Measurements from ENCODE around the gene MYO16. TPM values are rescaled to one million over a fixed set of nuclear protein-coding genes. Genes with fewer than 3 reads are reported as not detected.

MYO16 gene
- total and polyA plus RNA-seq, 4 donors: 0.48 TPM; not detected in 3

DNA sequence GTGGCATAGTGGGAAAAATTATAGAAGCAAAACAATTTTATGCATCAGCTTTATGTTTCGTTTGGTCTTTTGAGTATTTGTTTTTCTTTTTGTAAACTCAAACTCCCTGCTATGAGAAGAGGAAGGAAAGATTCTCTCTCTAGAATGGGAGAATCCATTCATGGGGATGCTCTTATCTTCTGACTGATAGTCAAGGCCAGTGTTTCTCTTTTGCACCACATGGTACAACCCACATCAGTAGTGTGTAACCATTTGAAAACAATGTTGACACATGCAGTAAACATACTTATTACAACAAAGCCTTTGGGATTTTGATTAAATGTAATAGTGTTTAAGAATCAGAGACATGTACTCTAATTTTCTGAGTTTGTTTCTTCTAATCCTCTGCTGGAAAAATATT lies 490.5 kb downstream of the MYO16 start:
- no peak for DNase-seq
- H3K4me1 ChIP-seq (ENCODE audit: control insufficient read depth in 1 of 2, insufficient read depth in 2 of 2, low read length in 2 of 2): no peaks in the 10 kb centered on the region
- H3K27me3 ChIP-seq (ENCODE audit: control insufficient read depth in 1 of 2, insufficient read depth in 2 of 2, low read length in 1 of 2): no peaks in the 10 kb centered on the region
- ATAC-seq (ENCODE audit: low FRiP score): no peak
- H3K27ac ChIP-seq (ENCODE audit: low read depth in 1 of 2, low read length in 2 of 2): no peak overlapping the region
- intact Hi-C loops (cut with DNase I): no loop called here
- 38 to 53% methylated on average over 1 of the region's 1 CpG for WGBS, 2 donors
- no peaks in the 10 kb centered on the region for H3K9me3 ChIP-seq (ENCODE audit: control insufficient read depth, low read length)
- H3K36me3 ChIP-seq (ENCODE audit: control insufficient read depth in 1 of 2, insufficient read depth in 2 of 2, low read length in 1 of 2): no peaks in the 10 kb centered on the region
- no peak overlapping the region for H3K4me3 ChIP-seq (ENCODE audit: low read length in 2 of 2)

DNA sequence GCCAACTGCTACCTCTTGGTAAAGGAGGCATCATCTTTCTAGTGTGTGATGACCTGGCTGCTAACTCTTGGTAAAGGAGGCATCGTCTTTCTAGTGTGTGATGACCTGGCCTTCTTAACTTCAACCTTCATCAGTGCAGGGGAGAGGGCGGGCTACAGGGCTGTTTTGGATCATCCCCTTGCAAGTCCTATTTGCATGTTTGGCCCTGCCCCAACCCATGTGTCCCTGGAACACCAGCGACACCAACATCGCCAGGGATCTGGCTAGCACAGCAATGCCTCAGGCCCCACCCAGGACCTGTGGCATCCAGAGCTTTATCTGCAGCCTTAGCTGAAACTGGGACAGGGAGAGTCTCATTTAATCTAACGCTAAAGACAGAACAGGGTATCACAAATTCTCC lies 492.4 kb downstream of the MYO16 start:
- Histone ChIP-seq H3K36me3 (ENCODE audit: control insufficient read depth in 1 of 2, insufficient read depth in 2 of 2, low read length in 1 of 2) (no peaks in the 10 kb centered on the region), H3K4me3 (ENCODE audit: low read length in 2 of 2) (no peak overlapping the region), H3K4me1 (ENCODE audit: control insufficient read depth in 1 of 2, insufficient read depth in 2 of 2, low read length in 2 of 2) (no peaks in the 10 kb centered on the region), H3K27me3 (ENCODE audit: control insufficient read depth in 1 of 2, insufficient read depth in 2 of 2, low read length in 1 of 2) (no peaks in the 10 kb centered on the region), H3K27ac (ENCODE audit: low read depth in 1 of 2, low read length in 2 of 2) (no peak overlapping the region), H3K9me3 (ENCODE audit: control insufficient read depth, low read length) (no peaks in the 10 kb centered on the region)
- no peak for DNase-seq
- intact Hi-C loops (cut with DNase I): no loop called here
- 94% methylated on average over 5 of the region's 5 CpGs for WGBS, 2 donors
- ATAC-seq (ENCODE audit: low FRiP score): no peak

GRCh38 chr13:109123971-109124370 lies 494.6 kb downstream of the MYO16 start:
- 92 to 99% methylated on average over 2 of the region's 2 CpGs for WGBS, 2 donors
- H3K27me3 ChIP-seq (ENCODE audit: control insufficient read depth in 1 of 2, insufficient read depth in 2 of 2, low read length in 1 of 2): no peaks in the 10 kb centered on the region
- no peak overlapping the region for H3K4me3 ChIP-seq (ENCODE audit: low read length in 2 of 2)
- ATAC-seq (ENCODE audit: low FRiP score) (no peak), DNase-seq (no peak)
- H3K36me3 ChIP-seq (ENCODE audit: control insufficient read depth in 1 of 2, insufficient read depth in 2 of 2, low read length in 1 of 2): no peaks in the 10 kb centered on the region
- H3K4me1 ChIP-seq (ENCODE audit: control insufficient read depth in 1 of 2, insufficient read depth in 2 of 2, low read length in 2 of 2): no peaks in the 10 kb centered on the region
- H3K9me3 ChIP-seq (ENCODE audit: control insufficient read depth, low read length): no peaks in the 10 kb centered on the region
- intact Hi-C loops (cut with DNase I): no loop called here
- H3K27ac ChIP-seq (ENCODE audit: low read depth in 1 of 2, low read length in 2 of 2): no peak overlapping the region

- no peak overlapping the region for H3K4me3 ChIP-seq (ENCODE audit: low read length in 2 of 2)
- 10 to 12% methylated on average over 5 of the region's 5 CpGs for WGBS, 2 donors
- ATAC-seq (ENCODE audit: low FRiP score): no peak
- H3K36me3 ChIP-seq (ENCODE audit: control insufficient read depth in 1 of 2, insufficient read depth in 2 of 2, low read length in 1 of 2): no peaks in the 10 kb centered on the region
- H3K9me3 ChIP-seq (ENCODE audit: control insufficient read depth, low read length): no peaks in the 10 kb centered on the region
- H3K27me3 ChIP-seq (ENCODE audit: control insufficient read depth in 1 of 2, insufficient read depth in 2 of 2, low read length in 1 of 2): no peaks in the 10 kb centered on the region
- H3K4me1 ChIP-seq (ENCODE audit: control insufficient read depth in 1 of 2, insufficient read depth in 2 of 2, low read length in 2 of 2): no peaks in the 10 kb centered on the region
- DNase-seq: no peak
- intact Hi-C loops (cut with DNase I): no loop called here
- no peak overlapping the region for H3K27ac ChIP-seq (ENCODE audit: low read depth in 1 of 2, low read length in 2 of 2)
These were observed 496.8 kb downstream of the MYO16 start for GRCh38 chr13:109126178-109126577.

GRCh38 chr13:109126891-109127641 lies 497.7 kb downstream of the MYO16 start:
- H3K4me1 ChIP-seq (ENCODE audit: control insufficient read depth in 1 of 2, insufficient read depth in 2 of 2, low read length in 2 of 2): no peaks in the 10 kb centered on the region
- WGBS, 2 donors: 83 to 87% methylated on average over 34 of the region's 34 CpGs
- no peaks in the 10 kb centered on the region for H3K36me3 ChIP-seq (ENCODE audit: control insufficient read depth in 1 of 2, insufficient read depth in 2 of 2, low read length in 1 of 2)
- ATAC-seq (ENCODE audit: low FRiP score) (no peak), DNase-seq (no peak)
- no peak overlapping the region for H3K4me3 ChIP-seq (ENCODE audit: low read length in 2 of 2)
- H3K27me3 ChIP-seq (ENCODE audit: control insufficient read depth in 1 of 2, insufficient read depth in 2 of 2, low read length in 1 of 2): no peaks in the 10 kb centered on the region
- intact Hi-C loops (cut with DNase I): no loop called here
- no peaks in the 10 kb centered on the region for H3K9me3 ChIP-seq (ENCODE audit: control insufficient read depth, low read length)
- H3K27ac ChIP-seq (ENCODE audit: low read depth in 1 of 2, low read length in 2 of 2): no peak overlapping the region

- no peaks in the 10 kb centered on the region for H3K36me3 ChIP-seq (ENCODE audit: control insufficient read depth in 1 of 2, insufficient read depth in 2 of 2, low read length in 1 of 2)
- intact Hi-C loops (cut with DNase I): no loop called here
- no peaks in the 10 kb centered on the region for H3K4me1 ChIP-seq (ENCODE audit: control insufficient read depth in 1 of 2, insufficient read depth in 2 of 2, low read length in 2 of 2)
- no peaks in the 10 kb centered on the region for H3K9me3 ChIP-seq (ENCODE audit: control insufficient read depth, low read length)
- no peaks in the 10 kb centered on the region for H3K27me3 ChIP-seq (ENCODE audit: control insufficient read depth in 1 of 2, insufficient read depth in 2 of 2, low read length in 1 of 2)
- no peak overlapping the region for H3K27ac ChIP-seq (ENCODE audit: low read depth in 1 of 2, low read length in 2 of 2)
- 86 to 93% methylated on average over 6 of the region's 6 CpGs for WGBS, 2 donors
- ATAC-seq (ENCODE audit: low FRiP score) (no peak), DNase-seq (no peak)
- H3K4me3 ChIP-seq (ENCODE audit: low read length in 2 of 2): no peak overlapping the region
These were observed 498.7 kb downstream of the MYO16 start for GRCh38 chr13:109128121-109128520.

- H3K27ac ChIP-seq (ENCODE audit: low read depth in 1 of 2, low read length in 2 of 2): no peak overlapping the region
- intact Hi-C loops (cut with DNase I): no loop called here
- DNase-seq (no peak), ATAC-seq (ENCODE audit: low FRiP score) (no peak)
- no peaks in the 10 kb centered on the region for H3K9me3 ChIP-seq (ENCODE audit: control insufficient read depth, low read length)
- H3K4me1 ChIP-seq (ENCODE audit: control insufficient read depth in 1 of 2, insufficient read depth in 2 of 2, low read length in 2 of 2): no peaks in the 10 kb centered on the region
- no peaks in the 10 kb centered on the region for H3K27me3 ChIP-seq (ENCODE audit: control insufficient read depth in 1 of 2, insufficient read depth in 2 of 2, low read length in 1 of 2)
- no peak overlapping the region for H3K4me3 ChIP-seq (ENCODE audit: low read length in 2 of 2)
- H3K36me3 ChIP-seq (ENCODE audit: control insufficient read depth in 1 of 2, insufficient read depth in 2 of 2, low read length in 1 of 2): no peaks in the 10 kb centered on the region
- 89 to 94% methylated on average over 6 of the region's 6 CpGs for WGBS, 2 donors
These were observed 500.9 kb downstream of the MYO16 start for GRCh38 chr13:109130093-109130835.

DNA sequence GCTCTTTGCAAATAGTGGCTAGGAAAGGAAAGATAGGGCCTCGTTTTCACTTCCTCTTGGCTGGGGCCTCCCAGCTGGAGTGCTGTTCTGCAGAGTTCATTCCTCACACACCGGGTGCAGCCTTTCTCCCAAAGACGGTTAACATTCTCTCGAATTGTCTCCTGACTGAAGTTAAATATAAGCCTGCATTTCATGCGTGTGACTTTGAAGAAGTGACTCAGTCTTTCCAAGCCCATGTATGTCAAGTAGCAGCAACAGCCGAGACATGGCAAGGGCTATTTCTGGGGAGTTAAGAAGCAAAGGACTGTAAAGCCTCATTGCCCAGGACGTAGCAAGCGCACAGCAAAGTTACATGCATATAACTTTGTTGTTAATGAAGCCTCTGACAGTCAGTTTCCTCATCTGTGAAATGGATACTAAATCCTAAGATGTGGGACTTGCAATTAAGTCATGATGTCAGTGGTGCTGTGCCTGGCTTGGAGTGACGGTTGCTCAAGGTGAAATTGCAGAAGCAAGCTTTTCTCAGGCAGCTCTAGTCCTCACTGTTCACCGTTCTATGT lies 502.4 kb downstream of the MYO16 start:
- intact Hi-C loops (cut with DNase I): no loop called here
- Histone ChIP-seq H3K9me3 (ENCODE audit: control insufficient read depth, low read length) (no peaks in the 10 kb centered on the region), H3K27ac (ENCODE audit: low read depth in 1 of 2, low read length in 2 of 2) (no peak overlapping the region), H3K27me3 (ENCODE audit: control insufficient read depth in 1 of 2, insufficient read depth in 2 of 2, low read length in 1 of 2) (no peaks in the 10 kb centered on the region), H3K4me3 (ENCODE audit: low read length in 2 of 2) (no peak overlapping the region), H3K36me3 (ENCODE audit: control insufficient read depth in 1 of 2, insufficient read depth in 2 of 2, low read length in 1 of 2) (no peaks in the 10 kb centered on the region), H3K4me1 (ENCODE audit: control insufficient read depth in 1 of 2, insufficient read depth in 2 of 2, low read length in 2 of 2) (no peaks in the 10 kb centered on the region)
- no peak for DNase-seq
- 27 to 36% methylated on average over 10 of the region's 10 CpGs for WGBS, 2 donors
- ATAC-seq (ENCODE audit: low FRiP score): no peak

DNA sequence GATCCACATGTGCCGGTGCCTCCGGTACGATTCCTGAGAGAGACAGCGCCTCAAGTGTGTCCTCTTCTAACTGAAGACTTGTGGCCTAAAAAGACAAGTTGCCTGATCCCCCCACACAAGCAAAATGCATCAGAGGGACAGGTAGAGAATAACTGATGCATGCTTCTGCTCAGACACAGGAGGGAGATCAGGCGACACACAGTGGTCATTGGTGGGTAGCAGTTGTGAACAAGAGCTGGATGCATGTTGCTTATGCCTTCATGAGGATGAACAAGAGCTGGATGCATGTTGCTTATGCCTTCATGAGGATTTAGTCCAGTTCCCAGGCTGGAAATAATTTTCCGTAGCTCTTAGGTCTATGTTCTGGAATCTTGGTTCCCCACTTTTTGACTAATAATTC lies 505.6 kb downstream of the MYO16 start:
- 87 to 96% methylated on average over 6 of the region's 6 CpGs for WGBS, 2 donors
- H3K27me3 ChIP-seq (ENCODE audit: control insufficient read depth in 1 of 2, insufficient read depth in 2 of 2, low read length in 1 of 2): no peaks in the 10 kb centered on the region
- H3K36me3 ChIP-seq (ENCODE audit: control insufficient read depth in 1 of 2, insufficient read depth in 2 of 2, low read length in 1 of 2): no peaks in the 10 kb centered on the region
- no peaks in the 10 kb centered on the region for H3K4me1 ChIP-seq (ENCODE audit: control insufficient read depth in 1 of 2, insufficient read depth in 2 of 2, low read length in 2 of 2)
- no peak overlapping the region for H3K27ac ChIP-seq (ENCODE audit: low read depth in 1 of 2, low read length in 2 of 2)
- DNase-seq: no peak
- no peak overlapping the region for H3K4me3 ChIP-seq (ENCODE audit: low read length in 2 of 2)
- intact Hi-C loops (cut with DNase I): no loop called here
- no peak for ATAC-seq (ENCODE audit: low FRiP score)
- H3K9me3 ChIP-seq (ENCODE audit: control insufficient read depth, low read length): peaks cover 2% of the 10 kb centered on the region

Measured in aorta (tissue), 5 donors.